Measurements from ENCODE around the gene GPC6.

GPC6 gene

DNA sequence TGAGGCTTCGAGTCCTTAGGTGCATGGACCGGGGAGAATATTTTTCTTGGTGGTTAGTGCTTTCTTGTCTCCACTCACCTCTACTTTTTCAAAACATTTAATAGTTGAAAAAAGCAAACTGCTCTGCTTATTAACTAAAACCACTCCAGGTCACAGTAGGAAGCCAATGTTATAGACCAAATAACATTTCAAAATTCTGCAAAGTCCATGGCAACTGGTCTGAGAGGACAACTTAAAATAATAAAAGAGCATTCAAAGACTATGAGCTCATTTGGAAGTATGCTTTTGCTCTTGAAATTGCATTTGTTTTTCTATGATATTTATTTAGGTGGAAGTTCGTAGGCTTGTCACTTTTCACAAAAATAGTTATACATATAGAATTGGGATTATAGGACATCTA is 769.9 kb downstream of the GPC6 start:
- no peak for DNase-seq (ENCODE audit: low read depth)
- TF ChIP-seq, protein P1, sequence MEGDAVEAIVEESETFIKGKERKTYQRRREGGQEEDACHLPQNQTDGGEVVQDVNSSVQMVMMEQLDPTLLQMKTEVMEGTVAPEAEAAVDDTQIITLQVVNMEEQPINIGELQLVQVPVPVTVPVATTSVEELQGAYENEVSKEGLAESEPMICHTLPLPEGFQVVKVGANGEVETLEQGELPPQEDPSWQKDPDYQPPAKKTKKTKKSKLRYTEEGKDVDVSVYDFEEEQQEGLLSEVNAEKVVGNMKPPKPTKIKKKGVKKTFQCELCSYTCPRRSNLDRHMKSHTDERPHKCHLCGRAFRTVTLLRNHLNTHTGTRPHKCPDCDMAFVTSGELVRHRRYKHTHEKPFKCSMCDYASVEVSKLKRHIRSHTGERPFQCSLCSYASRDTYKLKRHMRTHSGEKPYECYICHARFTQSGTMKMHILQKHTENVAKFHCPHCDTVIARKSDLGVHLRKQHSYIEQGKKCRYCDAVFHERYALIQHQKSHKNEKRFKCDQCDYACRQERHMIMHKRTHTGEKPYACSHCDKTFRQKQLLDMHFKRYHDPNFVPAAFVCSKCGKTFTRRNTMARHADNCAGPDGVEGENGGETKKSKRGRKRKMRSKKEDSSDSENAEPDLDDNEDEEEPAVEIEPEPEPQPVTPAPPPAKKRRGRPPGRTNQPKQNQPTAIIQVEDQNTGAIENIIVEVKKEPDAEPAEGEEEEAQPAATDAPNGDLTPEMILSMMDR (conservative IDR thresholded peaks at IDR 0.05; ENCODE audit: low read length) = no peak
- no peak overlapping the region for H3K4me3 ChIP-seq (ENCODE audit: low read length)

DNA sequence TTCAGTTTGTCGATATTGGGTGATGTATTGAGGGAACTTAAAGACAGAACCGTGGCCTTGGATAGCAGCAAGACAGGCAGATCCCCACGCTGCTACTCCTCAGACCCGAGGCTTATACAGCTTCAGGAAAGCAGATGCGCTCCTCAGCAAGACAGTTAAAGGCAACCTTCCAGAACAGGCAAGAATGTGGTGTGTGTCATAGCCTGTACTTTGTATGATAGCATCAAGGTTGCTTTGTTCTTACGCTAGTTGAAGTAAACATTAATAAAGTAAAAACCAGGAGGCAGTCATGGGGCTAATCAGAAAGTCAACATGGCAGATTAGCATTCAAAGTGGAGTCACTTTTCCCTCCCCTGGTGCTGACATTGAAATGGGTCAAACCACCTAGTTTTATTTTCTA is 779.7 kb downstream of the GPC6 start:
- no peak for DNase-seq (ENCODE audit: low read depth)
- TF ChIP-seq, protein P1 (conservative IDR thresholded peaks at IDR 0.05; ENCODE audit: low read length) = no peak
- no peak overlapping the region for H3K4me3 ChIP-seq (ENCODE audit: low read length)

DNA sequence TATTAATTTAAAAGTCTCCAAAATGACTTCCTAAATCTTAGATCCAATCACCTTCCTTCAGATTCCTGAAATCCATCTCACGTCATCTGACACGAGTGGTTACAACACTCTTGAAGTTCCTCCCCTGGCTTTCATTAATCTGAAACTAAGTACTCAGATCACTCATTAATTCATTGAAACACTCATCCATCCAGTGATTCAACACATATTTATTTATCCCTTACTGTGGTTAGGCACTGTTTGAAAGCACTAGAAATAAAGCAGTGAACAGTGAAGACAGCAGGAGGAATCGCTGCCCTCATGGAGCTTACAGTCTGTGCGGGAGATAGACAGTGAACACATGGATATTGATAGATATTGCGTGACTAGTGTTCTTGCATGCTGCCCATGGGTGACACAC is 780.5 kb downstream of the GPC6 start:
- H3K4me3 ChIP-seq (ENCODE audit: low read length) = no peak overlapping the region
- no peak for DNase-seq (ENCODE audit: low read depth)
- TF ChIP-seq, protein P1 (conservative IDR thresholded peaks at IDR 0.05; ENCODE audit: low read length) = no peak

DNA sequence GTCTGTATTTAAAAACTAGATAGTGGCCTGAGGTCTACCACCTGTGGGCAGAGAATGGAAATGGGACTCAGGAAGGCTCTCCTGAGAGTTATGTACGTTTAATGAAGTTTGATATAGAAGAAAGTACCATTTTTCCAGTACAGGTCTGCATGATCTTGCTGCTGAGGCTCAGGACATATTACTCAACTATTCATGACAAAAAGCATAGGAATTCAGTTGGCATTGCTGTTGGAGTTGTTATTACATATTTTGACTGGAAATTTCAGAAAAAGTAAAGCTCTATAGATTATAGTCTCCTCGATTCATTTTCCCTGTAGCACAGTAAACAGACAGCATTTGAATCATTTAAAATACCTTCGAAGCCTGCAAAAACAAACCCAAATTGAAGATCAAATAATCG is 783.1 kb downstream of the GPC6 start:
- no peak overlapping the region for H3K4me3 ChIP-seq (ENCODE audit: low read length)
- TF ChIP-seq, protein P1 (conservative IDR thresholded peaks at IDR 0.05; ENCODE audit: low read length) = no peak
- DNase-seq (ENCODE audit: low read depth) = peak; percentile 69

DNA sequence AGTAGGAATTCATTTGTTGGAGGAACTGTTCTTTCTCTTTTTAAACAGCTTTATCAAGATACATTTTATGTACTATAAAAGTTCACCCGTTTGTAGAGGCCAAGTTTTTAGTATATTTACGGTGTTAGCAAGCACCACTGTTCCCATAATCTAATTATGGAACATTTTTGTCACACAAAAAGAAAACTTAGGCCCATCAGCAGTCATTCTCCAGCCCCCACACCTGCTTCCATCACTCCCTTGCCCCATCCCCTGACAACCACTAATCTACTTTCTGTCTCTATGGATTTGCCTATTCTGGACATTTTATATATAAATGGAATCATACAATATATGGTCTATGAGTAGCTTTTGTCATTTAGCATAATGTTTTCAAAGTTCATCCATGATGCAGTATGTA is 787.9 kb downstream of the GPC6 start:
- DNase-seq (ENCODE audit: low read depth) = no peak
- H3K4me3 ChIP-seq (ENCODE audit: low read length) = no peak overlapping the region
- TF ChIP-seq, protein P1 (conservative IDR thresholded peaks at IDR 0.05; ENCODE audit: low read length) = no peak

DNA sequence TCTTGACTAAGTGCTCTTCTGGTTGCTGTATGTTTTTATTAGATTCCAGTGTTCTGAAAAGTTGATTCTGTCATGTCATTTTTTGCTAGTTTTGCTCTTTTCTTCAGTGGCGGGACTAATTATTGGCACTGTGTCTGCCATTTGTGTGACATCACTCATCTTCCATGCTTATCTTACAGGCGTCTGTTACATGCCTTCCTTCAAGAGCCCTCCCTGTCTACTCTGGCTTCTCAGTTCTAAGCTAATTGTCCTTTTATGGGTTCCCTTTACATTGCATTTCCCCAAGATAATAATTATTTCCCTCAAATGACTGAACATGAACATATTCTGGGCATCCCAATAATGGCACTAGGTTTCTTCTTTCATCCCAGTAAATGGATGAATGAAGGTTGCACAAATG is 793.8 kb downstream of the GPC6 start:
- no peak for DNase-seq (ENCODE audit: low read depth)
- TF ChIP-seq, protein P1 (conservative IDR thresholded peaks at IDR 0.05; ENCODE audit: low read length) = no peak
- H3K4me3 ChIP-seq (ENCODE audit: low read length) = no peak overlapping the region

DNA sequence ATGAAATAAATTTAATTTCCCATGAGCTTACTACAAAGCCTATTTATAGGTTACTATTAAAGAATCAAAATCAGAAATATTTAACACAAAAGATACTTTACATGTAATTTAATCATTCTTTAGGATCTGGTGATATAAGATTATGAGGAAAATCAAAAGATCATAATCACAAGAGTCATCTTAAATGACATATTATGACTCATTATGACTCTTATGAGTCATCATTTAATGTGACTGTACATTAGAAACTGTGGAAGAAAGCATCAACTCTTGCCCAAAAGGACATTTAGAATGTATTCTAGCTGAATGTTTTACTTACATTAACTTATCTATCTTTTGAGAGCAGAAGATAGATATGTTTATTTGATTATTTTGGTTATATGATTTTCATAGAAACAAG is 794.2 kb downstream of the GPC6 start:
- DNase-seq (ENCODE audit: low read depth) = no peak
- H3K4me3 ChIP-seq (ENCODE audit: low read length) = no peak overlapping the region
- TF ChIP-seq, protein P1 (conservative IDR thresholded peaks at IDR 0.05; ENCODE audit: low read length) = no peak
